Heart left ventricle (tissue), 13 donors: ENCODE data around the gene NEURL3.

Experiments used
- POLR2A ChIP-seq, 2 donors: fragments of 450-650 bp; IDR thresholded peaks; one replicate each; pipeline ENCODE4 v1.6.1; 2017; ENCODE audit warnings: antibody characterized with exemption in 2 of 2, mild to moderate bottlenecking in 2 of 2, moderate library complexity in 2 of 2
- TF ChIP-seq, protein P1 (sequence below), 12 donors: fragments of 200-600 bp; sonication (generic) in 4 of 12; IDR thresholded peaks; one replicate each; pipeline versions ENCODE4 v1.5.0 to v1.8.0; 2018 to 2022; ENCODE audit warnings: antibody characterized with exemption in 12 of 12, mild to moderate bottlenecking in 5 of 12
- donor health status: ischemic (EF 13 %, LVEDD 7.1; RV severe dilation, severe dysfunction).
- donor health status: DM: no; HTN: yes; CAD: no.
- donor health status: DM: no; HTN: no; CAD: no.
- donor health status: ischemic (EF 25% LVEDD 6.9; RV normal size, moderate dysfunction).
- donor health status: ischemic (EF 25% LVEDD 5.7; RV mildly dilated, moderate dysfunction).
- donor health status: ischemic (EF 35%, LVEDD 5.7; RV mildly dilated, moderate dysfunction).
- donor health status: nonischemic (EF 11% LVEDD 7.7; RV severe dilation, severe dysfunction).
- donor health status: DM: yes; HTN: yes; CAD: no.
- donor health status: PGD.
- donor health status: ischemic (EF 29% LVEDD 5.4; RV normal size, mild dysfunction).
- donor health status: nonischemic (EF 23%, LVEDD 6.1; RV moderate dilation, normal function).

GRCh38 chr2:96550787-96551604 lies 45.8 kb upstream of the NEURL3 start:
- TF ChIP-seq, protein P1, sequence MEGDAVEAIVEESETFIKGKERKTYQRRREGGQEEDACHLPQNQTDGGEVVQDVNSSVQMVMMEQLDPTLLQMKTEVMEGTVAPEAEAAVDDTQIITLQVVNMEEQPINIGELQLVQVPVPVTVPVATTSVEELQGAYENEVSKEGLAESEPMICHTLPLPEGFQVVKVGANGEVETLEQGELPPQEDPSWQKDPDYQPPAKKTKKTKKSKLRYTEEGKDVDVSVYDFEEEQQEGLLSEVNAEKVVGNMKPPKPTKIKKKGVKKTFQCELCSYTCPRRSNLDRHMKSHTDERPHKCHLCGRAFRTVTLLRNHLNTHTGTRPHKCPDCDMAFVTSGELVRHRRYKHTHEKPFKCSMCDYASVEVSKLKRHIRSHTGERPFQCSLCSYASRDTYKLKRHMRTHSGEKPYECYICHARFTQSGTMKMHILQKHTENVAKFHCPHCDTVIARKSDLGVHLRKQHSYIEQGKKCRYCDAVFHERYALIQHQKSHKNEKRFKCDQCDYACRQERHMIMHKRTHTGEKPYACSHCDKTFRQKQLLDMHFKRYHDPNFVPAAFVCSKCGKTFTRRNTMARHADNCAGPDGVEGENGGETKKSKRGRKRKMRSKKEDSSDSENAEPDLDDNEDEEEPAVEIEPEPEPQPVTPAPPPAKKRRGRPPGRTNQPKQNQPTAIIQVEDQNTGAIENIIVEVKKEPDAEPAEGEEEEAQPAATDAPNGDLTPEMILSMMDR (IDR thresholded peaks at IDR 0.05) = no peak
- TF ChIP-seq POLR2A (IDR thresholded peaks at IDR 0.05) = no peak
